Measurements from ENCODE around the gene NEGR1. TPM values are rescaled to one million over a fixed set of nuclear protein-coding genes. Genes with fewer than 3 reads are reported as not detected.

Gene NEGR1
- total and polyA plus RNA-seq, 4 donors = 0.08 to 0.14 (median 0.12) TPM; not detected in 1

DNA sequence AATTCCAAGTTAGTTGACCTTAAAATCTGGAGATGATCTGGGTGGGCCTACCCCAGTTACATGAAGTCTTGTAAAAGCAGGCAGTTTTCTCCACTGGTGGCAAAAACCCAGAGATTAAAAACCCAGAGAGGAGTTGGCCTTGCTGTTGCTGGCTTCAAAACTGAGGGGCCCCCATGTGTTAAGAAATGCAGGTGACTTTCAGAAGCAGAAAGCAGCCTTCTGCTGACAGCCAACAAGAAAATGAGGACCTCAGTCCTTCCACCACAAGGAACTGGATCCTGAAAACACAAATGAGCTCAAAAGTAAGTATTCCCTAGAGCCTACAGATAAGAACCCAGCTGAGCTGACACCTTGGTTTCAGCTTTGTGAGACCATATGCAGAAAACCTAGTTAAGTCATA, 857.8 kb downstream of the NEGR1 start (continued):
- TF ChIP-seq, protein P1, sequence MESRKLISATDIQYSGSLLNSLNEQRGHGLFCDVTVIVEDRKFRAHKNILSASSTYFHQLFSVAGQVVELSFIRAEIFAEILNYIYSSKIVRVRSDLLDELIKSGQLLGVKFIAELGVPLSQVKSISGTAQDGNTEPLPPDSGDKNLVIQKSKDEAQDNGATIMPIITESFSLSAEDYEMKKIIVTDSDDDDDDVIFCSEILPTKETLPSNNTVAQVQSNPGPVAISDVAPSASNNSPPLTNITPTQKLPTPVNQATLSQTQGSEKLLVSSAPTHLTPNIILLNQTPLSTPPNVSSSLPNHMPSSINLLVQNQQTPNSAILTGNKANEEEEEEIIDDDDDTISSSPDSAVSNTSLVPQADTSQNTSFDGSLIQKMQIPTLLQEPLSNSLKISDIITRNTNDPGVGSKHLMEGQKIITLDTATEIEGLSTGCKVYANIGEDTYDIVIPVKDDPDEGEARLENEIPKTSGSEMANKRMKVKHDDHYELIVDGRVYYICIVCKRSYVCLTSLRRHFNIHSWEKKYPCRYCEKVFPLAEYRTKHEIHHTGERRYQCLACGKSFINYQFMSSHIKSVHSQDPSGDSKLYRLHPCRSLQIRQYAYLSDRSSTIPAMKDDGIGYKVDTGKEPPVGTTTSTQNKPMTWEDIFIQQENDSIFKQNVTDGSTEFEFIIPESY (IDR thresholded peaks at IDR 0.05) = no peak

DNA sequence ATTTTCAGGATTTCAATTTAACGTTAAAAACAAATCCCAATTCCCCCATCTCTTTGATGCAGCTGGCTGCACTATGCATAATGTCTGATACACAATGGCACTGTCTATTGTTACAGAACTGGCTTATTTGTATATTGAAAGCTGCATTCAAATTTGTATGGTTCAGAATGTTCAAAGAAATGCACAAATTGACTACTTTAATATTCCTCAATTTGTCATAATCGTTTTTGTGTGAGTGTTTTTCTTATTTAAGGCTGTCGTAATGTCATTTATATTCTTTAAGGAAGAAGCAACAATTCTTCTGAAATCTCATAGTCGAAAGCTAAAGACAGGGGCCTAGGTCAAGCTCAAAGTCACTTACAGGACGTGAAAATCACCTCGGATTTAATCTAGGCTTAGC, 860.1 kb downstream of the NEGR1 start:
- no peak for DNase-seq (ENCODE audit: low spot score)
- Histone ChIP-seq H3K27me3 (ENCODE audit: control insufficient read depth in 4 of 4, insufficient read depth in 4 of 4, low read length in 3 of 4) (peaks cover 0 to 3% (median 0%) of the 10 kb centered on the region in 4 donors), H3K9me3 (ENCODE audit: control insufficient read depth in 4 of 4, low read length in 3 of 4) (no peaks in the 10 kb centered on the region), H3K27ac (ENCODE audit: low read depth in 1 of 2, low read length in 2 of 2) (no peak overlapping the region), H3K4me3 (ENCODE audit: low read depth in 1 of 3, low read length in 3 of 3) (no peak overlapping the region), H3K36me3 (ENCODE audit: control insufficient read depth in 4 of 4, insufficient read depth in 3 of 4, low read depth in 1 of 4, low read length in 3 of 4) (no peaks in the 10 kb centered on the region), H3K4me1 (ENCODE audit: control insufficient read depth in 4 of 4, insufficient read depth in 4 of 4, low read length in 3 of 4) (no peaks in the 10 kb centered on the region), H3K9ac (ENCODE audit: low read depth in 1 of 2, low read length in 2 of 2) (no peak overlapping the region)
- WGBS = 65% methylated on average over 6 of the region's 6 CpGs
- TF ChIP-seq HNF4G (IDR thresholded peaks at IDR 0.05) (no peak), JUND (IDR thresholded peaks at IDR 0.05) (no peak)
- TF ChIP-seq, protein P2, sequence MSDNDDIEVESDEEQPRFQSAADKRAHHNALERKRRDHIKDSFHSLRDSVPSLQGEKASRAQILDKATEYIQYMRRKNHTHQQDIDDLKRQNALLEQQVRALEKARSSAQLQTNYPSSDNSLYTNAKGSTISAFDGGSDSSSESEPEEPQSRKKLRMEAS (IDR thresholded peaks at IDR 0.05) = no peak

DNA sequence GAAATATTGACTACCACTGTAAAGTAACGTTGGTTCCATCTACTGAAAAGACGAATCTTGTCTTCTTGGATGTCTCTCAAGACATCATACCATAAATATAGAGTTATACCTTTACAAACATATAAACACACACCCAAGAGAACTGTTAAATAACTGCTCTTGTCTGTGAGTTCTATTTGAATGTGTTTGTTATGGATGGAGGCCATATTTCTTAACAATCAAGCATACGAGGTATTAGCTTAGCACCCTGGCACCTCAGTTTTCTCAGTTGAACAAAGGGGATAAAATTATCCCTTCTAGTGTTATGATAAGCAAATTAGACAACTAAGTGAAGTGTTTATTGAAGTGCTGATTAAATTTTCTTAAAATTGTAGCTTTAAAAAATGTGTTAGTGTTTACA, 864.9 kb downstream of the NEGR1 start:
- no peak overlapping the region for H3K9ac ChIP-seq (ENCODE audit: low read depth in 1 of 2, low read length in 2 of 2)
- H3K36me3 ChIP-seq (ENCODE audit: control insufficient read depth in 4 of 4, insufficient read depth in 3 of 4, low read depth in 1 of 4, low read length in 3 of 4) = no peaks in the 10 kb centered on the region
- TF ChIP-seq GABPA (IDR thresholded peaks at IDR 0.05 in 1 of 2, conservative IDR thresholded peaks at IDR 0.05 in 1 of 2) (no peak), FOXA2 (IDR thresholded peaks at IDR 0.05) (no peak), SP1 (IDR thresholded peaks at IDR 0.05) (no peak), HNF4G (IDR thresholded peaks at IDR 0.05) (no peak), RAD21 (IDR thresholded peaks at IDR 0.05) (no peak), NR2F2 (IDR thresholded peaks at IDR 0.05) (no peak)
- TF ChIP-seq, protein P3, sequence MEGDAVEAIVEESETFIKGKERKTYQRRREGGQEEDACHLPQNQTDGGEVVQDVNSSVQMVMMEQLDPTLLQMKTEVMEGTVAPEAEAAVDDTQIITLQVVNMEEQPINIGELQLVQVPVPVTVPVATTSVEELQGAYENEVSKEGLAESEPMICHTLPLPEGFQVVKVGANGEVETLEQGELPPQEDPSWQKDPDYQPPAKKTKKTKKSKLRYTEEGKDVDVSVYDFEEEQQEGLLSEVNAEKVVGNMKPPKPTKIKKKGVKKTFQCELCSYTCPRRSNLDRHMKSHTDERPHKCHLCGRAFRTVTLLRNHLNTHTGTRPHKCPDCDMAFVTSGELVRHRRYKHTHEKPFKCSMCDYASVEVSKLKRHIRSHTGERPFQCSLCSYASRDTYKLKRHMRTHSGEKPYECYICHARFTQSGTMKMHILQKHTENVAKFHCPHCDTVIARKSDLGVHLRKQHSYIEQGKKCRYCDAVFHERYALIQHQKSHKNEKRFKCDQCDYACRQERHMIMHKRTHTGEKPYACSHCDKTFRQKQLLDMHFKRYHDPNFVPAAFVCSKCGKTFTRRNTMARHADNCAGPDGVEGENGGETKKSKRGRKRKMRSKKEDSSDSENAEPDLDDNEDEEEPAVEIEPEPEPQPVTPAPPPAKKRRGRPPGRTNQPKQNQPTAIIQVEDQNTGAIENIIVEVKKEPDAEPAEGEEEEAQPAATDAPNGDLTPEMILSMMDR (IDR thresholded peaks at IDR 0.05; ENCODE audit: low read depth, low read length, missing input control) = no peak
- 55% methylated on average over 3 of the region's 3 CpGs for WGBS
- no peak overlapping the region for H3K4me3 ChIP-seq (ENCODE audit: low read depth in 1 of 3, low read length in 3 of 3)
- no peak for DNase-seq (ENCODE audit: low spot score)
- no peak overlapping the region for H3K27ac ChIP-seq (ENCODE audit: low read depth in 1 of 2, low read length in 2 of 2)
- no peaks in the 10 kb centered on the region for H3K4me1 ChIP-seq (ENCODE audit: control insufficient read depth in 4 of 4, insufficient read depth in 4 of 4, low read length in 3 of 4)
- H3K27me3 ChIP-seq (ENCODE audit: control insufficient read depth in 4 of 4, insufficient read depth in 4 of 4, low read length in 3 of 4) = no peaks in the 10 kb centered on the region
- no peaks in the 10 kb centered on the region for H3K9me3 ChIP-seq (ENCODE audit: control insufficient read depth in 4 of 4, low read length in 3 of 4)

DNA sequence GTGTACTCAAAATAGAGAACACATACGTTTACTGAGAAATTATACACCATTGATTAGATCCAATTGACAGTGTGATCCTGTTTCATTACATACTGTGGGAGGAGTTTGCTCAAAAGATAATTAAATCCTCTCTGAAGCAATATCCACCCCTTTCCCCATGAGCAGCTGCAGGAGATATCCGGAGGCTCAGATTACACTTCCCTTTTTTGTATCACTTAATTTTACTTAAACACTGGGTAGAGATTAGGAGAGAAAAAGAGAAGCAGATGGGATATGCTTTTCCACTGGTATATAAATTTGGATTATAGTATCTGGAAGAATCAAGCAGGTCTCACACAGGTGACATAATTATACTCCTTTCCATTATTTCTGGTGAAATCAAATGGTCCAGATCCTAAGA, 868.2 kb downstream of the NEGR1 start:
- H3K27ac ChIP-seq (ENCODE audit: low read depth in 1 of 2, low read length in 2 of 2) = no peak overlapping the region
- DNase-seq (ENCODE audit: low spot score) = no peak
- H3K4me1 ChIP-seq (ENCODE audit: control insufficient read depth in 4 of 4, insufficient read depth in 4 of 4, low read length in 3 of 4) = no peaks in the 10 kb centered on the region
- WGBS = 33% methylated on average over 2 of the region's 2 CpGs
- TF ChIP-seq FOXA2 (IDR thresholded peaks at IDR 0.05) (no peak), HNF4A (conservative IDR thresholded peaks at IDR 0.05) (no peak), TAF1 (conservative IDR thresholded peaks at IDR 0.05) (no peak), SP1 (IDR thresholded peaks at IDR 0.05) (no peak), JUND (IDR thresholded peaks at IDR 0.05) (no peak), YY1 (IDR thresholded peaks at IDR 0.05) (no peak), EGR1 (IDR thresholded peaks at IDR 0.05; ENCODE audit: low read depth in 2 of 2) (no peak), HNF4G (IDR thresholded peaks at IDR 0.05) (no peak), GABPA (IDR thresholded peaks at IDR 0.05 in 1 of 2, conservative IDR thresholded peaks at IDR 0.05 in 1 of 2) (no peak), RXRA (IDR thresholded peaks at IDR 0.05) (no peak), FOXA1 (IDR thresholded peaks at IDR 0.05) (no peak)
- TF ChIP-seq, protein P3 (IDR thresholded peaks at IDR 0.05; ENCODE audit: low read depth, low read length, missing input control) = no peak
- TF ChIP-seq, protein P4, sequence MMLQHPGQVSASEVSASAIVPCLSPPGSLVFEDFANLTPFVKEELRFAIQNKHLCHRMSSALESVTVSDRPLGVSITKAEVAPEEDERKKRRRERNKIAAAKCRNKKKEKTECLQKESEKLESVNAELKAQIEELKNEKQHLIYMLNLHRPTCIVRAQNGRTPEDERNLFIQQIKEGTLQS (IDR thresholded peaks at IDR 0.05) = no peak
- TF ChIP-seq, protein P1 (IDR thresholded peaks at IDR 0.05) = no peak
- H3K27me3 ChIP-seq (ENCODE audit: control insufficient read depth in 4 of 4, insufficient read depth in 4 of 4, low read length in 3 of 4) = no peaks in the 10 kb centered on the region
- H3K4me3 ChIP-seq (ENCODE audit: low read depth in 1 of 3, low read length in 3 of 3) = no peak overlapping the region
- peaks cover 0 to 3% (median 0%) of the 10 kb centered on the region in 4 donors for H3K9me3 ChIP-seq (ENCODE audit: control insufficient read depth in 4 of 4, low read length in 3 of 4)
- no peak overlapping the region for H3K9ac ChIP-seq (ENCODE audit: low read depth in 1 of 2, low read length in 2 of 2)
- no peaks in the 10 kb centered on the region for H3K36me3 ChIP-seq (ENCODE audit: control insufficient read depth in 4 of 4, insufficient read depth in 3 of 4, low read depth in 1 of 4, low read length in 3 of 4)
